Esophagus squamous epithelium (tissue), 5 donors: Measurements from ENCODE around the gene VEZF1. TPM values are rescaled to one million over a fixed set of nuclear protein-coding genes. Genes with fewer than 3 reads are reported as not detected.

Experiments
- DNase-seq: peaks from one replicate; lab custom pipeline; 2025; lab: John Stamatoyannopoulos, UW
- H3K27ac ChIP-seq, 4 donors: fragments of 200-600 bp; sonication (generic); one replicate each; pipeline ENCODE4 v1.5.1; 2016 to 2019; ENCODE audit warnings: mild to moderate bottlenecking in 1 of 4
- H3K27me3 ChIP-seq, 4 donors: fragments of 200-600 bp; sonication (generic); 1 replicate in 3 of 4; 2 replicates in 1 of 4; pipeline versions ENCODE4 v1.5.1 to v1.6.0; 2017 to 2021; ENCODE audit warnings: antibody characterized with exemption in 1 of 4
- H3K36me3 ChIP-seq, 3 donors: fragments of 200-600 bp; sonication (generic); one replicate each; pipeline ENCODE4 v1.5.1; 2016 to 2019
- H3K4me1 ChIP-seq, 3 donors: fragments of 200-600 bp; sonication (generic); one replicate each; pipeline ENCODE4 v1.5.1; 2017 to 2019
- H3K4me3 ChIP-seq, 4 donors: fragments of 200-600 bp; sonication (generic); 1 replicate in 3 of 4; 2 replicates in 1 of 4; pipeline ENCODE4 v1.5.1; 2016 to 2019; ENCODE audit warnings: mild to moderate bottlenecking in 2 of 4, moderate library complexity in 1 of 4
- H3K9me3 ChIP-seq, 3 donors: fragments of 200-600 bp; sonication (generic); one replicate each; pipeline ENCODE4 v1.5.1; 2016 to 2019
- POLR2A ChIP-seq, 4 donors: fragments of 450-650 bp; IDR thresholded peaks; one replicate each; pipeline ENCODE4 v1.6.1; 2017; ENCODE audit warnings: antibody characterized with exemption in 4 of 4, mild to moderate bottlenecking in 4 of 4, moderate library complexity in 3 of 4
- WGBS, 2 donors: methylation state at CpG; one replicate each; pipeline ENCODE4 v1.1.5; 2018; 5-methylcytosine and 5-hydroxymethylcytosine counted together
- intact Hi-C: fragments of 100-400 bp; cut with DNase I; formaldehyde crosslinking; loops from one replicate; pipeline ENCODE4 v1.15.0; 2022
- total RNA-seq, 4 donors: library from RNA; depleted of rRNA; stranded (reverse); fragments of >200 nt; gene quantifications; one replicate each; pipeline ENCODE4 v1.1.0, GENCODE V29; 2016
- TF ChIP-seq, protein P1 (sequence below), 6 experiments: fragments of 450-650 bp in 4 of 6; fragments of 200-600 bp in 2 of 6; sonication (generic) in 2 of 6; IDR thresholded peaks; one replicate each; pipeline ENCODE4 v1.5.1; 2016 to 2019; ENCODE audit warnings: antibody characterized with exemption in 6 of 6, mild to moderate bottlenecking in 4 of 6, moderate library complexity in 4 of 6
- donor health status: DM: yes; HTN: yes; CAD: no.

The VEZF1 gene
- total RNA-seq, 4 donors from 2014 or later: 20.3 to 61.4 (median 27.4) TPM

DNA sequence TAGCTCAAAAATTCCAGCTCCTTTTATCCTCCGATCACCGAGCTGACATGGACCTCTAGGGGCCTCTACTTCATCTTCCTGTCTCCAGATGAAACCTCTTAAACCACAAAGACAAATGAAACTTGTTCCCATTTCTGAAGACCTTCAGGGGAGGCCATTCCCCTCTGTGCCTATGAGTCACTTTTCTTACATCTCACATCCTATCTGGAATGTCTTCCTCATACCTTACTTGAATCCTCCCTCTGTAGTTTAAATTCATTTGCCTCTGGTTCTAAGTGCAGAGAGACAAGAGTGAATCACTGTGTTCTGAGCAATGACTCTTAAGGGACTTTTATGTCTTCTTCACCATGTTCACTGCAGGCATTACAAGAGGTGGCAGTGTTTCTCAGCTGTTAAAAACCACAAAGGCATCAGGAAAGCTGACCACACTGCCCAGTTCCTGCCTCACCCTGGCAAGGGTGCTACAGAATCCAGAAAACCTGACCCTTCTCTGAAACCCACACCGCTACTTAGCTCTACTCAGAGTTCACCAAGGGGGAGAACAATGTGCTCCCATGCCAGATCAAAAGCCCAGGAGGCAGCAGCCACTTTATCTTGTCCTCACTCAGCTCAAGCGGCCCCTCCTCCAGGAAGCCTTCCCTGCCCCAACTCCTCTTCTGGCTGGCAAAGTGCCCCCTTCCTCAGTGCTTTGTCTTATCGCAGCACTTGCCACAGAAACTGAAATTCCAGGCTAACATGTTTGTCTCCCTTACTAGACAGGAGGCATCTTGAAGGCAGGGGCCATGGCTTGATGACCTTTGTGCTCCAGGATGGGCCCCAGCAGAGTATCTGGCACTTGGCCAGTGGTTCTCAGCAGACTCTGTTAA is 39.3 kb downstream of the VEZF1 start:
- Histone ChIP-seq H3K4me3 (peak overlapping the region in 1 of 4 donors; percentile 9), H3K36me3 (no peaks in the 10 kb centered on the region), H3K27ac (peak overlapping the region; percentile 86 to 98 (median 94)), H3K9me3 (no peaks in the 10 kb centered on the region), H3K4me1 (peaks cover 63 to 100% (median 79%) of the 10 kb centered on the region in 3 donors), H3K27me3 (no peaks in the 10 kb centered on the region)
- WGBS, 2 donors: 3 to 19% methylated on average over 2 to 5 of the region's 5 CpGs
- intact Hi-C loops: loop anchor here (10.0 kb wide), 2 partner anchors 46 to 54 kb away; no protein-coding TSS in a partner anchor
- DNase-seq: no peak
- TF ChIP-seq POLR2A (IDR thresholded peaks at IDR 0.05): peak in 1 of 4 donors; percentile 13
- TF ChIP-seq, protein P1, sequence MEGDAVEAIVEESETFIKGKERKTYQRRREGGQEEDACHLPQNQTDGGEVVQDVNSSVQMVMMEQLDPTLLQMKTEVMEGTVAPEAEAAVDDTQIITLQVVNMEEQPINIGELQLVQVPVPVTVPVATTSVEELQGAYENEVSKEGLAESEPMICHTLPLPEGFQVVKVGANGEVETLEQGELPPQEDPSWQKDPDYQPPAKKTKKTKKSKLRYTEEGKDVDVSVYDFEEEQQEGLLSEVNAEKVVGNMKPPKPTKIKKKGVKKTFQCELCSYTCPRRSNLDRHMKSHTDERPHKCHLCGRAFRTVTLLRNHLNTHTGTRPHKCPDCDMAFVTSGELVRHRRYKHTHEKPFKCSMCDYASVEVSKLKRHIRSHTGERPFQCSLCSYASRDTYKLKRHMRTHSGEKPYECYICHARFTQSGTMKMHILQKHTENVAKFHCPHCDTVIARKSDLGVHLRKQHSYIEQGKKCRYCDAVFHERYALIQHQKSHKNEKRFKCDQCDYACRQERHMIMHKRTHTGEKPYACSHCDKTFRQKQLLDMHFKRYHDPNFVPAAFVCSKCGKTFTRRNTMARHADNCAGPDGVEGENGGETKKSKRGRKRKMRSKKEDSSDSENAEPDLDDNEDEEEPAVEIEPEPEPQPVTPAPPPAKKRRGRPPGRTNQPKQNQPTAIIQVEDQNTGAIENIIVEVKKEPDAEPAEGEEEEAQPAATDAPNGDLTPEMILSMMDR (IDR thresholded peaks at IDR 0.05): no peak

DNA sequence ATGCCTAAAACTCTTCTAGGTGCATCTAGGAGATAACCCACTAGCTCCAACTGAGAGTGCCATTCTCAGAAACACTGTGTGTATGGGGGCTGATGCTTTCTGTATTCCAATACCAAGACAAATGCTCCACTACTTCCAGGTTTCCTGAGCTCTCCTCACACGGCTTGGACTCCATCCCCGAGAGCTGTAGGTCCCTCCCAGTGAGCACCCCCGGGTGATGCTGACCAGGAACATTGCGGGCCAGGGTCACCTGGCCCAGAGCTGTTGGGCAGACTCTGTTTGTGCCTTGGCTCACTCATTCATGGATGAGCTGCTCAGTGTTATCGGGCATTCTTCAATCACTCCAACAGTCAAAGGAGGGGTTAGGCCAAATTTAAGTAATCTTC is 39.9 kb downstream of the VEZF1 start:
- no peaks in the 10 kb centered on the region for H3K9me3 ChIP-seq
- no peaks in the 10 kb centered on the region for H3K27me3 ChIP-seq
- peak overlapping the region; percentile 86 to 98 (median 94) for H3K27ac ChIP-seq
- H3K4me1 ChIP-seq: peaks cover 67 to 100% (median 79%) of the 10 kb centered on the region in 3 donors
- intact Hi-C loops: loop anchor here (10.0 kb wide), 2 partner anchors 47 to 53 kb away; no protein-coding TSS in a partner anchor
- no peaks in the 10 kb centered on the region for H3K36me3 ChIP-seq
- H3K4me3 ChIP-seq: no peak overlapping the region
- TF ChIP-seq, protein P1 (IDR thresholded peaks at IDR 0.05): no peak
- no peak for TF ChIP-seq POLR2A (IDR thresholded peaks at IDR 0.05)
- 57 to 67% methylated on average over 5 of the region's 5 CpGs for WGBS, 2 donors
- no peak for DNase-seq

- Histone ChIP-seq H3K4me3 (peak overlapping the region in 3 of 4 donors; percentile 36 to 62 (median 38)), H3K4me1 (peaks cover 72 to 100% (median 81%) of the 10 kb centered on the region in 3 donors)
Observed at GRCh38 chr17:57947369-57947768, 40.7 kb downstream of the VEZF1 start.

GRCh38 chr17:57946798-57947358 is 41.2 kb downstream of the VEZF1 start:
- intact Hi-C loops: loop anchor here (10.0 kb wide), 2 partner anchors 48 to 52 kb away; no protein-coding TSS in a partner anchor
- no peaks in the 10 kb centered on the region for H3K36me3 ChIP-seq
- no peaks in the 10 kb centered on the region for H3K27me3 ChIP-seq
- no peaks in the 10 kb centered on the region for H3K9me3 ChIP-seq
- WGBS, 2 donors: 1 to 8% methylated on average over 9 to 10 of the region's 10 CpGs
- H3K4me3 ChIP-seq: peak overlapping the region; percentile 10 to 62 (median 37)
- H3K27ac ChIP-seq: peak overlapping the region; percentile 86 to 98 (median 94)
- peaks cover 74 to 100% (median 86%) of the 10 kb centered on the region in 3 donors for H3K4me1 ChIP-seq
- TF ChIP-seq, protein P1 (IDR thresholded peaks at IDR 0.05): no peak
- peak in 1 of 4 donors; percentile 11 for TF ChIP-seq POLR2A (IDR thresholded peaks at IDR 0.05)
- no peak for DNase-seq

More at GRCh38 chr17:57947369-57947768, 40.7 kb downstream of the VEZF1 start:
- H3K9me3 ChIP-seq: no peaks in the 10 kb centered on the region
- DNase-seq: no peak
- peak overlapping the region; percentile 86 to 98 (median 94) for H3K27ac ChIP-seq
- intact Hi-C loops: loop anchor here (10.0 kb wide), 2 partner anchors 47 to 53 kb away; no protein-coding TSS in a partner anchor
- no peaks in the 10 kb centered on the region for H3K27me3 ChIP-seq
- 51 to 74% methylated on average over 9 of the region's 9 CpGs for WGBS, 2 donors
- no peak for TF ChIP-seq POLR2A (IDR thresholded peaks at IDR 0.05)
- TF ChIP-seq, protein P1 (IDR thresholded peaks at IDR 0.05): no peak
- no peaks in the 10 kb centered on the region for H3K36me3 ChIP-seq
